ENCODE results near the gene HIGD1A. TPM values are rescaled to one million over a fixed set of nuclear protein-coding genes. Genes with fewer than 3 reads are reported as not detected.

HIGD1A gene
- total RNA-seq, 1 experiment from 2014 or later, result 278 TPM

DNA sequence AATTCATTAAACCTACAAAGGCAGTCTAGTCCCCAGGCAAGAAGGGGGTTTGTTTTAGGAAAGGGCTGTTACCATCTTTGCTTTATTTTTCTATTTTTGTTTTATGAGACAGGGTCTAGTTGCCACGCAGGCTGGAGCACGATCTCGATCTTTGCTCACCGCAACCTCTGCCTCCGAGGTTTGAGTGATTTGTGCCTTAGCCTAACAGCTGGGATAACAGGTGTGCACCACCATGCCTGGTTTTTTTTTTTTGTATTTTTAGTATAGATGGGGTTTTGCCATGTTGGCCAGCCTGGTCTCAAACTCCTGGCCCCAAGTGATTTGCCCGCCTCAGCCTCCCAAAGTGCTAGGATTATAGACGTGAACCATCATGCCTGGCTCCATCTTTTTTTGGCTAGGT lies 4.9 kb downstream of the HIGD1A start:
- DNase-seq (ENCODE audit: low read depth), result no peak

DNA sequence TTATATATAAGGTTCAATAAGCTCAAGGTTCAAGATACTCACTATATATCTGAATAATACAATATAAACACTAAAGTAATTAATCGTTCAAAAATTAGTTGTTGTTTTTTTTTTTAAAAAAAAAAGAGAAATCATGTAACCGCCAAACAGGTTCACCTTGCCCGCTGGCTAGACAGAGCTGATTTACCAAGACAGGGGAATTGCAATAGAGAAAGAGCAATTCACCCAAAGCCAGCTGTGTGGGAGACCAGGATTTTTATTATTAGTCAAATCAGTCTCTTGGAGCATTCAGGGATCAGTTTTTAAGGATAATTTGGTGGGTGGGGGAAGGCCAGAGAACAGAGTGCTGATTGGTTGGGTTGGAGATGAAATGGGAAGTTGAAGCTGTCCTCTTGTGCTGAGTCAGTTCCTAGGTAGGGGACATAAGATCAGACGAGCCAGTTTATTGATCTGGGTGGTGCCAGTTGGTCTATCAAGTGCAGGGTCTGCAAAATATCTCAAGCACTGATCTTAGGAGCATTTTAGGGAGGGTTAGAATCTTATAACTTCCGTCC lies 7.9 kb downstream of the HIGD1A start:
- DNase-seq (ENCODE audit: low read depth), result no peak

DNA sequence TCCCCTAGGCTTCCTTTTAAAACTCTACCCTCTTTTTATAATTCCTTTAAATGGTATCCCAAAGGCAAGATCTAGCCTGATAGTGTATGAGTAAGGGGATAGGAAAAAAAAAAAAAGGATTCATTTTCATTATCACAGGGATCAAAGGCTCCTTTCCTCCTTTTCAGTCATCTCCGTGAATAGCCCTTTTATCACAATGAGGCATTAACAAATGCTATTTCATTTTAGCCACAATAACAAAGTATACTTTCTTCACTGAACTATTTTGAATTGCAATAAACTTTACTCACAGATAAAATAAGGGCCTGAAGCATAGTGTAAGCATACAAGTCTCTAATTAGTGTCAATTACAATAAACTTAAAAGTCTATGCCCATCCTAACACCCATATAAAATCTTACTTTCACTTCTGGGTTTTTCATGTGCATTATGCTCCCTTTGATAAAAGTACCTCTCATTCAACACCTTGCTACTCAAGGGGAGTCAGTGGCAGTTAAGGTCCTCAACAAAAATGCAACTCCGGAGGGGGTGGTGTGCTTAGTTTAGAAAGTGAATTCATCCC lies 8.6 kb downstream of the HIGD1A start:
- DNase-seq (ENCODE audit: low read depth), result no peak

DNA sequence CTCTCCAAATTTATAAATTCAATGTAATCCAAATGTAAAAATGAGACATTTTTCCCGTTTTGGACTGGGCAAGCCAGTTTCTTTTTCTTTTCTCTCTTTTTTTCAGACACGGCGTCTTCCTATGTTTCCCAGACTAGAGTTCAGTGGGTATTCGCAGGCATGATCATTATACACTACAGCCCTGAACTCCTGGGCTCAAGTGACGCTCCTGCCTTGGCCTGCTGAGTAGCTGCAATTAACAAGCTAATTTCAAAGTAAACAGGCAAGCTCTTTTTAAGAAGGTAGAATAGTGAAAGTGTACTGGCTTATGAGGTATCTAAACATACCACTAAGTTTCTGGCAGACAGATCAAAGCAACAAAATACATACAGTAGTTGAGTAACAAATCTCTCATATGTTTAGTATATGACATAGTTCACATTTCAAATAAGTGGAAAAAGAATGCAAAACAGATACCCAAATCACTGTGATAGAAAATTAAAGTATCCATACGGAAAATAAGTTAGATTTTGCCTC lies 13.5 kb downstream of the HIGD1A start:
- DNase-seq (ENCODE audit: low read depth), result no peak

DNA sequence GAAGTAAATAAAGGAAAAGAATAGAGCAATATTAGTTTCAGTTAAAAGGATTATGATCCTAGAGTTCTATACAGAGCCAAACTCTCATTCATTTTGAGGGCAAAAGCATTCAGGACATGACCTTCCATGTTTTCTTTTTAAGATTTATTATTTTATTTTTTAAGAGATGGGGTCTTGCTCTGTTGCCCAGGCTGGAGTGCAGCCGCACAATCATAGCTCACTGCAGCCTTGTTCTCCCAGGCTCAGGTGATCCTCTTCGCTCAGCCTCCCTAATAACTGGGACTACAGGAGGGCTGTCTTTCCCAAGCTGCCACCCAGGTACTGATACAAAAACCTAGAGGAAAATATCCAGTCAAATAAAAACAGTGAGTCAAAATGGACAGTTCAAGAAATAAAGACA lies 17.7 kb downstream of the HIGD1A start:
- no peak for DNase-seq (ENCODE audit: low read depth)

DNA sequence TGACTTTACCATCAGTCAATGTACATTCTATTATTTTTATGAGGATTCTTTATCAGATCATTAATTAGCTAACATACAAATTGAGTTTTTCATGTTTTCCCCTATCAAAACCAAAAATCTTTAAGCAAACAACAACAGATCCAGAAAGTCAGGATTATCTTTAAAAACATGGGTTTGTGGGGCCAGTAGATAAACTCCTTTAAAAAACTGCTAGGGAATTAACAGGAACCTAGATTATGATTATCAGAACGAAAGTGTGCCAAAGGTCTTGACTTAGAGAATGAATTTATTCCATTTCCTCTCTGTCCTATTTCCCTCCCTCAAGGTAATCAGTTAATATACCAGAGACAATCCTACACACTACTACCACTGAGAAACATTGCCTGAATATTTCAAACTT lies 18.1 kb downstream of the HIGD1A start:
- DNase-seq (ENCODE audit: low read depth), result no peak

DNA sequence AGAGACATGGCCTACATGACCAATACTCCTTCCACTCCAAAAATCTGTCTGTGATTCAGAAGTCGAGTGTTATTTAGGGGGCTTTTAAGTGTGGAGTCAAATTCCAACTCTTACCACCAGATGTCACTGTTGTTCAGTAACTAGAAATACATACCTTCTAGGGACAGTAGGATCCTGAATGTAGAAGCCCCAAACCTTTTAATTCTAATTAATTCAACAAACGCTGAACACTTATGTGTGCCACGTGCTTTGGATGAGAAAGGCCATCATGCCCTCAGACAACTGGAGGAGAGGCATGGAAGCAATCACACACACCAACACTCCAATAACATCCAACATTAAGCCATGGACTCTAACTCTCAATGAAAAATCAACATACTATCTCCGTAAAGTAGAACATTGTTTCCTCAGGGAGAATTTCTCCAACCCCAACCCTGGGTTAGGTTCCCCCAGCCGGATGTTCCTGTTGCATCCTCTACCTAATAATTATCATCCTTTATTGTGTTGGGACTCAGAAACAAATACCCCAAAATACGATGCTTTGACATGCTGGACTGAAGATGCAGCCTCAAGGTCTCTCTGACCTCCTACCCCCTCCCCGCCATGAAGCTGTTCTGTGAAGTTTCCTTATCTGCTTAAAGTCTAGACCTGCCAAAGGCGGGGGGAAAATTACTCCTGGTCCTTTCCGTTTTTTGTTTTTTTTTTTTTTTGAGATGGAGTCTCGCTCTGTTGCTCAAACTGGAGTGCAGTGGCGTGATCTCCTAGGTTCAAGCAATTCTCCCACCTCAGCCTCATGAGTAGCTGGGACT lies 23.2 kb downstream of the HIGD1A start:
- DNase-seq (ENCODE audit: low read depth), result peak; percentile 71

DNA sequence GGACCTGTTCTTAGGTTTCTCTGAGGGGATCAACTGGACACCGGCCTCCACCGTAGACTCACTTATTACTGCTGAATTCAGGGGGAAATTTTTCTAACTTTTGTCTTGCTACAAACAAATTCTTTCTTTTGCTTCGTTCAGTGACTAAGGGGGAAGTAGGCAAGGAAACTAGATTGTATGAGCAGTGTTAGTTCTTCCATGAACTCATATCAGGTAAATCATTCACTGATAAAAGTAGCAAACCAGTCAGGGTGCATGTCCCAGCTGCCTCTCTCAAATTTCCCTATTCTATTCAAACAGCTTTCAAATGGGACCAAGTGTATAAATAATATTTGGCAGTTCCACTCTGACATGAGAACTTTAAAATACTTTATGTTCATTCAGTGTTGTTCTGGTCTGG lies 23.9 kb downstream of the HIGD1A start:
- DNase-seq (ENCODE audit: low read depth), result no peak

DNA sequence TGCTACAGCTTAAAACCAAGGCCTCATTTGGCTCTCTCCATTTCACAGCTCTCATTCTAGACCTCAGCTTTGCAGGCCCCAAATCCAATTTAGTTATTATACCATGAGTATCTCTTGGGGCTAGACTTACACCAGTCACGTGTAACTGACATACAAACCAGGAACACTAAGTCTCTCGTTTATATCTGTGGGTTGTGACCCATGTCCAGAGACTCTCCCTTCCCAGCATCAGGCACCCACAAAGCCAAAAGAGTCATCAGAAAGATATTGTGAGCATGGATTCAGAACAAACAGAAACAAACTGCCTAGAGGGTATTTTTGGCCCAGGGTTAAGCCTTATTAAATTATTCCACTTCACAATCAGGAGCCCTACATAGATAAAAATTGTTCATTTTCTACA lies 25.6 kb downstream of the HIGD1A start:
- no peak for DNase-seq (ENCODE audit: low read depth)

DNA sequence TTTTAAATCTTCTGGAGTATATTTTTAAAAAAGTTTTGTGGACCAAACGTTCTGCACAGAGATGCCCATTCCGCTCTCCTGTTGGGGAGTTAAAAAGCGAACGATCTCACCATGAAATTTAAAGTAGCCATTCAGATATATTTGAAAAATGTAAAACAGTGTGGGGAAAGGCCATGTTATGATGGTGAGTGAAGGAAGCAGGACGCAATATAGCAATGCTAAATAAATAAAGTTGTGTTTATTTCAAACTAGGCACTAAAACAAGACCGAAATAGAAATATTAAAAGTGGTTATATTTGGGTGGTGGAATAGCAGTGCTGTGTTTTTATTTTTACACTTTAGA lies 30.9 kb downstream of the HIGD1A start:
- DNase-seq (ENCODE audit: low read depth), result no peak

DNA sequence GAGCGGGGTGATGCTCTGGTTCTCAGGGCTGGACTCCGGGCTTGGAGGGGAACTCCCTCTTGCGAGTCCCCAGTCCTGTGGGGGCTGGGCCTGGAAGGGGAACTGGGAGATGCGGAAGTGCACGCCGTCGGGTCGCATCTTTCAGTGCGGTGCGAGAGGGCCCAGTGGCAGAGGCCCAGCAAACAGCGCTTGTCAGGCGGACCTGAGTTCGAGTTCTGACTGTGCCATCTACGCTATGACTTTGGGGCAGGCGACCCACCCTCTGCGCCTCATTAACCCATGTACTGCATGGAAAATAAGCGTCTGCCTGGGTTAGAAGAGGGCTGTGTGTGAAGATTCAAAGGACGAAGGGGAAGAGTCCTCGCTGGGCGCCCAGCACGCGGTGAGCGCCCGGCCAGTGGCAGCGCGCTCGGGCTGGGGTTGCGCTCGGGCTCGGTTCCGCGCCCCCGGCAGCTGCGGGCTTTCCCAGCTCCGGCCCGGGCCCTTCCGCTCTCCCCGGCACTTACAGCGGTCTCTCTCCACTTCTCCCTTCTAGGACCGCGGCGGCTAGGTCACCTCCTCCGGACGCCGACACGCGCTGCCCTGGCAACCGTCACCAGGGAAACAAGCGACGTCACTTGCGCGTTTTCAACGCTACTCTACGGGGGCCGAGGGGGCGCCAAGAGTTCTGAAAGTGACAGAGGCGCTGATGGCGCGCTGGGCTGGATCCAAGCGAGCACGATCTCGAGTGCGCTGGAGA lies 31.5 kb downstream of the HIGD1A start, which contains the start of gene CCDC13:
Gene CCDC13, minus strand, starts transcription at position 584 of the 739 bp plus-strand sequence. CDS start 14,908 bp downstream, outside the sequence.
- DNase-seq (ENCODE audit: low read depth), result peak; percentile 94

DNA sequence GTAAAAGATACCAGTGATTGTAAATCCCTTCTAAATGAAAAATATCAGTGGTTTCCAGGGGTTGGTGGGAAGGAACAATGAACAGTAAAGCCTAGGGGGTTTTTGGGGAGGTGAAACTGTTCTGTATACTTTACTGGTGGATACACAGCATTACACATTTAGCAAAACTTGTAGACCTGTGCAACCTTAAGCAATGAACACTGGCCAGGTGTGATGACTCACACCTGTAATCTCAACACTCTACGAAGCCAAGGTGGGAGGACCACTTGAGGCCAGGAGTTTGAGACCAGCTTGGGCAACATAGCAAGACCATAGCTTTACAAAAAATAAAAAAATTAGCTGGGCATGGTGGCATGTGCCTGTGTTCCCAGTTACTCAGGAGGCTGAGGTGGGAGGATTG lies 33.0 kb downstream of the HIGD1A start:
- no peak for DNase-seq (ENCODE audit: low read depth)

DNA sequence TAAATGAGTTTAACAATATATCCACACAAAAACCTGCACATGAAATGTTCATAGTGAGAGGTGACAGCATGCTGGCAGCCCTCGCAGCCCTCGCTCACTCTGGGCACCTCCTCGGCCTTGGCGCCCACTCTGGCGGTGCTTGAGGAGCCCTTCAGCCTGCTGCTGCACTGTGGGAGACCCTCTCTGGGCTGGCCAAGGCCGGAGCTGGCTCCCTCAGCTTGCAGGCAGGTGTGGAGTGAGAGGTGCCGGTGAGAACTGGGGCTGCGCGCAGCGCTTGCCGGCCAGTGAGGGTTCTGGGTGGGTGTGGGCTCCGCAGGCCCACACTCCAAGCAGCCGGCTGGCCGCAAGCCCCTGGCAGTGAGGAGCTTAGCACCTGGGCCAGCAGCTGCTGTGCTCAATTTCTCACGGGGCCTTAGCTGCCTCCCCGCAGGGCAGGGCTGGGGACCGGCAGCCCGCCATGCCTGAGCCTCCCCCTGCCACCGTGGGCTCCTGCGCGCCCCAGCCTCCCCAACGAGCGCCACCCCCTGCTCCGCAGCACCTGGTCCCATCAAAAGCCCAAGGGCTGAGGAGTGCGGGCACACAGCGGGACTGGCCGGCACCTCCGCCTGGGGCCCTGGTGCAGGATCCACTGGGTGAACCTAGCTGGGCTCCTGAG lies 34.7 kb downstream of the HIGD1A start:
- DNase-seq (ENCODE audit: low read depth), result no peak

DNA sequence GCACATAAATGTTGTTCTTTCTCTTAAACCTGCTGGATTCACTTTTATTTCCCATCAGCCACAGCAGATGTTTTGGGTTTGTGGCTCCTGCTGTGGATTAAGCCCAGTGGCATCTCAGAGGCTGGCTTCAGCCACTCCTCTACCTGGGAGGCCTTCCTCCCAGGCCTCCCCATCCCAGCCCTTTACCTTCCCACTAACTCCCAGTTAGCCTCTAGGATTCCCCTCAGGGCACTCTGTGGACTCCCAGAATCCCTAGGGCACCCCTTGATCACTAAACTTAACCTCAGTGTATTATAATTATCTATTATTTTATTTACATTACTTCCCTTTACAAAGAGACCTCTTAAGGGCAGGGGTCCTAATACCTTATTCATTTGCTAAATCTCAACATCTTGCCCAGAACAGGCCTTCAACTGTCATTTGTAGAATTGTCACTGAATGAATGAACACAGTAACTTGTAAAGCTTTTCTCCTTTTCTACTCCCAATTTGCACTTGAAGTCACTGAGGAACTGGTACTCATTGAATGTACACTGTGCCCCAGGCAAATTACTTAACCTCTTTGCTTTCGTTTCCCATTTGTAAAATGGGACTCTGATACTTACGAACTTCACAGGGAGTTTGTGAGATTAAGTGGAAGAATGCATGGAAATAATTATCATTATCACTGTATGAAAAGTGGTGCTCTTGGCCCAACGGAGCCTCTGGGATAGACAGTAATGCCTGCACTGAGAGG lies 39.6 kb downstream of the HIGD1A start:
- DNase-seq (ENCODE audit: low read depth), result peak; percentile 33

DNA sequence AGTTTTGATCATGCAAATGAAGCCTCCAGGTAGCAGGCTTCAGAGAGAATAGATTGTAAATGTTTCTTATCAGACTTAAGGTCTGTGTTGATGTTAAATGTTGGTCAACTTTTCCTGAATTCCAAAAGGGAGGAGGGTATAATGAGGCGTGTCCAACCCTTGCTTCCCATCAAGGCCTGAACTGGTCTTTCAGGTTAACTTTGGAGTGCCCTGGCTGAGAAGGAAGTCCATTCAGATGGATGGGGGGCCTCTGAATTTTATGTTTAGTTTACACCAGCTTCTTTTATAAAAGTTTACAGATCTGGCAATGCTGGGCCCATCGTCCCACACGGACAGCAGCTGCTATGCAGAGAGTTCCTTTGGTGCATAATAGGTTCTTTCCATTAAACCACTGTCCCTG lies 40.2 kb downstream of the HIGD1A start:
- DNase-seq (ENCODE audit: low read depth), result no peak

DNA sequence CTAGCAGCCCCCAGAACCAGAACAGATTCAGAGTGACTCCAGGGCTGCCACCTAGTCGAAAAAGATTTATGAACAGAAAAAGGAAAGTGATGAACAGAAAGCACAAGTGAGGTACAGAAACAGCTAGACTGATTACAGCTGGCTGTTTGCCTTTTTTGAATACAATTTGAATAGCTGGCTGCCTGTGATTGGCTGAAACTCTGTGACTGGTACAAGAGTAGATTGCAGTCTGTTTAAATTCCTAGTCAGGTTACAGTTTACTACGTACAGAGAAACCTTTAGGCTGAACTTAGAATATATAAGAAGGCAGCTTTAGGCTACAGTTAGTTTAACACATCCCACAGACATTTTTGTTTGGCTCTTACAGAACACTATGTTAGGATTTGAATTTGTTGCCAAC lies 41.3 kb downstream of the HIGD1A start:
- DNase-seq (ENCODE audit: low read depth), result no peak

DNA sequence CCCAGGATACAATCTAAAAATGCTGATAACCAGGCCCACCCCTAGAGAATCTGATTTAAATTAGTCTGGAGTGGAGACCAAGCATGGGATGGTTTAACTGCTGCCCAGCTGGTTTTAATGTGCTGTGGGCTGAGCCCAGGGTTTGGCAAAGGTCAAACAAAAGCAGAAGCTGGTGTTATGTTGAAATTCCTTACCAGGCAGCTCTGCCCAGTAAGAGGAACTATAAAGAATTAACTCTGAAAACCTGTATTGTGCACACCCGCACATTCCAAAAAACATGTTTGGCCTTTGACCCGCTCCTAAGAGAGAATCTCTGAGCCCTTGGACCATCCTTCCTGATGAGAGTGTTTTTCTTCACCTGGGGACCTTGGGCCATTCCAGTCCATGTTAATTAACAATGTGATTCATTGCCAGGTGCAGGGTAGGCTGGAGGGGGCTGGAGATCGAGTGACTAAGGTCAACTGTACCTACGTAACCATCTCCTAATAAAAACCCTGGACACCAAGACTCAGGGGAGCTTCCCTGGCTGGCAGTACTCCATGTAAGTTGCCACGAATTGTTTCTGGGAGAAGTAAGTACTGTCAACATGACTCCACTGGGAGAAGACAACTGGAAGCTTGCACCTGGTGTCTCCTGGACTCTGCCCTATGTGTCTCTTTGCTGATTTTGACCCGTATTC lies 42.1 kb downstream of the HIGD1A start:
- DNase-seq (ENCODE audit: low read depth), result no peak

DNA sequence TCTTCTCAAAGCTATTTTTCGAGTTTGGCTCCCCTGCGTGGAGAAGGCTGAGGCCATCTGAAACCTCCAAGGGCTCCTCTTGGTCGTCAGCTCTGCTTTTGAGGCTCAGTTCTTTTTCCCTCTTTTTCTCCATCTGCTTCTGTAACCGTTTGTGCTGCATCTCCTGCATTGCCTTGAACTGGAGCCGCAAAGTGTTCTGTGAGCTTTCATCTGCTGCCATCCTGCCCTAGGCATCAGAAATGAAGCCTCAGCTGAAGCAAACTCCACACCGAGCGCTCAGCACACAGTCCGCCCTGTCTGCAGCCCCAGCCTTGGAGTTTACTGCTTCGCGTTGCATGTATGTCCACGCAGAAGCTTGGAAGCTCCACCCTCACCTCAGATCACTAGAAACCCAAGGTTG lies 46.2 kb downstream of the HIGD1A start:
- DNase-seq (ENCODE audit: low read depth), result no peak

DNA sequence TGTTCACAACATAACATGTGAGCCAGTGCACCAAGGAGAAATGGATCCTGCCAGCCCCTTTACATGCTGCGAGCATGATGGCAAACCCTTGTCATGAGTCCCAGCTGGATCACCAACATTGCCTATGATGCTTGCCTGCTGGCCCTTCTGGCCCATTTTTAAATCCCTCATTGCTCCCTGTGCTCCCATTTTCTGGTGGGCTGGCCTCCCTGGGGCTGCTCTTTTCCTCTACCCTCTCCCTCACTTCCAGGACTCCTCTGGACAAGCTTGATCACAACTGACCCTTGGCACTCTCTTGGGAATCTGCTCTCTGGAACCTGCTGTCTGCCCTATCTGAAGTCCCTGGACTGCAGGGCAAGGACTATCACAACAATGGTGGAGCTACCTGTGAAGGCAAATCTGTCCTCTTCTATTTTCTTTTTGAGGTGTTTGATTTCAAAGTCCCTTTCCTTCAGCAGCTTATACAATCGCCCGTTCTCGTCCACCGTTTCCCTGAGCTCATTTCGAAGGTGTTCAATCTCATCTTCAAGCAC lies 47.5 kb downstream of the HIGD1A start:
- DNase-seq (ENCODE audit: low read depth), result no peak

All from RPMI7951 (cell line).